WERI-Rb-1 (cell line): ENCODE results near the gene PRR15L.
"Not testable (repeated sequence)": the region's sequence is repeated elsewhere in the genome, so short reads cannot be mapped to it uniquely, and the experiment has no call there.

Experiments
- DNase-seq: peaks from one replicate; pipeline ENCODE4 v3.0.0-alpha.2; 2020
- H3K27ac ChIP-seq: fragments of 250-450 bp; sonication (Bioruptor Pico); 2 replicates; pipeline ENCODE4 v1.5.1; 2020; ENCODE audit warnings: mild to moderate bottlenecking, moderate library complexity
- H3K27me3 ChIP-seq: fragments of 250-450 bp; sonication (Bioruptor Pico); 2 replicates; pipeline ENCODE4 v1.5.1; 2021; ENCODE audit warnings: mild to moderate bottlenecking, low read depth, moderate library complexity; ENCODE audit not compliant: insufficient read depth, severe bottlenecking
- H3K36me3 ChIP-seq: fragments of 250-450 bp; sonication (Bioruptor Pico); 2 replicates; pipeline ENCODE4 v1.5.1; 2020; ENCODE audit warnings: mild to moderate bottlenecking, moderate library complexity
- H3K4me3 ChIP-seq: 2 replicates; pipeline ENCODE4 v1.5.1; 2011; ENCODE audit warnings: low read depth, mild to moderate bottlenecking, control low read depth, low read length
- H3K9me3 ChIP-seq: fragments of 250-450 bp; sonication (Bioruptor Pico); 2 replicates; pipeline ENCODE4 v1.5.1; 2021; ENCODE audit warnings: mild to moderate bottlenecking, moderate library complexity; ENCODE audit not compliant: severe bottlenecking
- CTCF ChIP-seq: IDR thresholded peaks from 2 replicates; pipeline ENCODE4 v1.5.1; 2011; ENCODE audit warnings: low read depth, mild to moderate bottlenecking, control low read depth, inconsistent platforms, low read length

Gene PRR15L

DNA sequence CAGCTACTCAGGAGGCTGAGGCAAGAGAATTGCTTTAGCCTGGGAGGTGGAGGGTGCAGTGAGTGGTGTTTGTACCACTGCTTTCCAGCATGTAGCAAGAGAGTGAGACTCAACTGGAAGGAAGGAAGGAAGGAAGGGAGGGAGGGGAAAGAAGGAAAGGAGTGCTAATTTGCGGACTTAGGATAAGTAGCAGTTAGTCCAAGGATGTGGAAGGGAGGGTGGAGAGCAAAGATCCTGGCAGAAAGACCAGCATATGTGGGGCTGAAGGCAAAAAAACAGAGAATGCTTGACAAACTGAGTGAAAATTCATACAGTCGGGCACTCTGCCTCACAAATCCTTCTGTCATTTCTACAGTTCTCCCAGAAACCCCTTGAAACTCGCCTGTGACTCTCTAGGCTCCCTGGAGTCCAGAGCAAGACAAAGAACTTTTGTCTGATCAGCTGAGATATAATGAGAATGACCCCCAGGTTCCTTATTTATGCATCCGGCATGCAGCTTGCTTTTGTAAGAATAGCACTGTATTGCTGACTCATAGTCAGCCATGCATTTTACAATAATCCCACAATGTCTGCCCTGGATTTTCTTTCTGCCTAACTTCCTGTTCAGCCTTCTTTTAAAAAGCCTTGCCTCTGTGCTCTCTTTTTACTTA, 44.7 kb upstream of the PRR15L start:
- no peaks in the 10 kb centered on the region for H3K27me3 ChIP-seq
- DNase-seq: no peak
- TF ChIP-seq CTCF: no peak
- peak overlapping the region; percentile 97 for H3K27ac ChIP-seq
- no peaks in the 10 kb centered on the region for H3K36me3 ChIP-seq
- no peaks in the 10 kb centered on the region for H3K9me3 ChIP-seq
- H3K4me3 ChIP-seq: peak overlapping the region; percentile 38

DNA sequence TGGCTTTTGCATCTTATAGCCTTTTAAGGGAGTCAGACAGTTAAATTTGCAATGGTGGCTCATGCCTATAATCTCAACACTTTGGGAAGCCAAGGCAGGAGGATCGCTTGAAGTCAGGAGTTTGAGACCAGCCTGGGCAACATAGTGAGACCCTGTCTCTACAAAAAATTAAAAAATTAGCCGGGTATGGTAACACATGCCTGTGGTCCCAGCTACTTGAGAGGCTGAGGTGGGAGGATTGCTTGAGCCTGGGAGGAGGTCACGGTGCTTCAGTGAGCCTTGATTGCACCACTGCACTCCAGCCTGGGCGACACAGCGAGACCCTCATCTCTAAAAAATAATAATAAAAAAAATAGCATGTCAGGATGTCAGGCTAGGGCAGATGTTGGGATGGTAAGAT, 44.0 kb upstream of the PRR15L start:
- not testable (repeated sequence) for H3K36me3 ChIP-seq, DNase-seq, H3K4me3 ChIP-seq, H3K27me3 ChIP-seq, H3K9me3 ChIP-seq
- H3K27ac ChIP-seq: peak overlapping the region; percentile 97

- Histone ChIP-seq H3K4me3 (no peak overlapping the region), H3K27me3 (no peaks in the 10 kb centered on the region), H3K36me3 (no peaks in the 10 kb centered on the region), H3K27ac (peak overlapping the region; percentile 97), H3K9me3 (no peaks in the 10 kb centered on the region)
- DNase-seq: no peak
- TF ChIP-seq CTCF: no peak
Measured at GRCh38 chr17:48001197-48001596, 43.5 kb upstream of the PRR15L start.

DNA sequence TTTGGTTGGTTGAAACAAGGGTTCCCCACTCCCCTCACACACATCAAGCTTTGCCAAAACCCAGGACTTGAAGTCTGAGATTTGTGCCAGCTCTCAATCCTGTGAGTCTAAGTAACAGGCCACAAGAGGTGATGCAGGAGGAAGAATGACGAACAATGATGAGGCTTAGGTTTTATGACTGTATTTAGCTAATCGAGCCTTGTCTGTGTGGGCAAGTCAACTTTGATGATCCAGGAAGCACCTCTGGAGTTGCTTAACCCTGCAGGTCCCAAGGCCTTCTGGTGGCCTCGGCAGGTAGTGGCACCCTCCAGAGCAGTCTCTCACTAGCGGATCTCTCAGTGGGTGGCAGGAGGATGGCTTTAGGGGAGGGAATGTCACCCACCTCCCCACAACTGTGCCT, 41.9 kb upstream of the PRR15L start:
- Histone ChIP-seq H3K27ac (peak overlapping the region; percentile 96), H3K36me3 (no peaks in the 10 kb centered on the region), H3K27me3 (no peaks in the 10 kb centered on the region), H3K9me3 (no peaks in the 10 kb centered on the region), H3K4me3 (no peak overlapping the region)
- TF ChIP-seq CTCF: no peak; the same call in 1 of the 2 replicates
- peak; percentile 73 for DNase-seq

DNA sequence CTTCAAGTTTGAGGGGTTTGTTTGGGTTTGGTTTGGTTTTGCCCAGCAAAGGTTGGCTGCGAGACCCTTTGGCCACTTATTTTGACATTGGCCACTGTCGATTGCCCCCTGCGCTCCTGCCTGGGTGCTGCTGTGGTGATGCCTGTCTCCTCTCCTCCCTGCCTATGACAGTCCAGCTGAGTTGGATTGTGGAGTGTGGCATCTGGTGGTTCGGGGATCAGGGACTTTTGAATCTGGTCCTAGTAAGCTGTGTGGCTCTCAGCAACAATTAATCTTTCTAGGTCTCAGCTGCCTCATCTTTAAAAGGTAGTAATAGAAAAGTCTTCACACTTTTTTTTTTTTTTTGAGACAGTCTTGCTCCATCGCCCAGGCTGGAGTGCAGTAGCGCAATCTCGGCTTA, 40.4 kb upstream of the PRR15L start:
- DNase-seq: peak; percentile 87
- no peaks in the 10 kb centered on the region for H3K9me3 ChIP-seq
- H3K4me3 ChIP-seq: no peak overlapping the region
- TF ChIP-seq CTCF: no peak
- no peaks in the 10 kb centered on the region for H3K36me3 ChIP-seq
- no peaks in the 10 kb centered on the region for H3K27me3 ChIP-seq
- peak overlapping the region; percentile 96 for H3K27ac ChIP-seq

GRCh38 chr17:47997586-47997985, 39.9 kb upstream of the PRR15L start:
- no peak overlapping the region for H3K4me3 ChIP-seq
- no peaks in the 10 kb centered on the region for H3K9me3 ChIP-seq
- H3K27ac ChIP-seq: peak overlapping the region; percentile 96
- DNase-seq: no peak
- TF ChIP-seq CTCF: no peak
- H3K36me3 ChIP-seq: no peaks in the 10 kb centered on the region
- no peaks in the 10 kb centered on the region for H3K27me3 ChIP-seq
